Body of pancreas (tissue), 4 donors: ENCODE results near the gene TMUB1.

ENCODE experiments used
- POLR2A ChIP-seq, 3 donors: fragments of 450-650 bp; IDR thresholded peaks; one replicate each; pipeline ENCODE4 v1.6.1; 2016; ENCODE audit warnings: antibody characterized with exemption in 3 of 3, mild to moderate bottlenecking in 2 of 3
- TF ChIP-seq, protein P1 (sequence below), 7 experiments: fragments of 450-650 bp in 4 of 7; fragments of 200-600 bp in 3 of 7; sonication (generic) in 3 of 7; IDR thresholded peaks; one replicate each; pipeline ENCODE4 v1.5.1; 2016 to 2019; ENCODE audit warnings: antibody characterized with exemption in 7 of 7

DNA sequence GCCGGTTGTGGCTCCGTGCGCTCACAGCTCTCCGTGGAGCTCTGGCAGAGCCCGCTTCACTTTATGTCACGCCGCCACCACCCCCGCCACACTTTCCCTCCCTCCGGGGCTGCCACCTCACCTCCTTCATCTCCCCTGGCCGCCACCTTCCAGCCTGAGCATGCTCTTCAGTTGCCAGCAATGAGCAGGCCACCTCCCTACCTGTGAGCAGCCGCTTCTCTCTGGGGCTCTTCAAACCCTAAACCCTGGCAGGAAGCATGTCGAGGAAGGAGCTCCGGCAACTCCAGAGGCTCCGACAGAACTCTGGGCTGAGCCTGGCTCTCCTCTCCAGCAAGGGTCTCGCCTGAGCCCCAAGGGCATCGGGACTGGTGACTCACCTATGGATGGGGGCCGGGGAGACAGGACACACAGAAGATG lies 47.5 kb upstream of the TMUB1 start:
- TF ChIP-seq, protein P1, sequence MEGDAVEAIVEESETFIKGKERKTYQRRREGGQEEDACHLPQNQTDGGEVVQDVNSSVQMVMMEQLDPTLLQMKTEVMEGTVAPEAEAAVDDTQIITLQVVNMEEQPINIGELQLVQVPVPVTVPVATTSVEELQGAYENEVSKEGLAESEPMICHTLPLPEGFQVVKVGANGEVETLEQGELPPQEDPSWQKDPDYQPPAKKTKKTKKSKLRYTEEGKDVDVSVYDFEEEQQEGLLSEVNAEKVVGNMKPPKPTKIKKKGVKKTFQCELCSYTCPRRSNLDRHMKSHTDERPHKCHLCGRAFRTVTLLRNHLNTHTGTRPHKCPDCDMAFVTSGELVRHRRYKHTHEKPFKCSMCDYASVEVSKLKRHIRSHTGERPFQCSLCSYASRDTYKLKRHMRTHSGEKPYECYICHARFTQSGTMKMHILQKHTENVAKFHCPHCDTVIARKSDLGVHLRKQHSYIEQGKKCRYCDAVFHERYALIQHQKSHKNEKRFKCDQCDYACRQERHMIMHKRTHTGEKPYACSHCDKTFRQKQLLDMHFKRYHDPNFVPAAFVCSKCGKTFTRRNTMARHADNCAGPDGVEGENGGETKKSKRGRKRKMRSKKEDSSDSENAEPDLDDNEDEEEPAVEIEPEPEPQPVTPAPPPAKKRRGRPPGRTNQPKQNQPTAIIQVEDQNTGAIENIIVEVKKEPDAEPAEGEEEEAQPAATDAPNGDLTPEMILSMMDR (IDR thresholded peaks at IDR 0.05) = no peak
- no peak for TF ChIP-seq POLR2A (IDR thresholded peaks at IDR 0.05)
